Subcutaneous abdominal adipose tissue (tissue), 5 donors: ENCODE results near the gene RGS4.
"Not testable (repeated sequence)": the region's sequence is repeated elsewhere in the genome, so short reads cannot be mapped to it uniquely, and the experiment has no call there.

Experiments
- H3K27ac ChIP-seq: one replicate; pipeline ENCODE4 v1.7.0; 2013; ENCODE audit warnings: low read depth, mild to moderate bottlenecking, inconsistent platforms, low read length, moderate library complexity
- H3K27me3 ChIP-seq, 5 donors: one replicate each; pipeline ENCODE4 v1.7.0; 2013; ENCODE audit warnings: low read length in 5 of 5, inconsistent platforms in 1 of 5; ENCODE audit not compliant: control insufficient read depth in 5 of 5, insufficient read depth in 4 of 5
- H3K36me3 ChIP-seq, 5 donors: one replicate each; pipeline ENCODE4 v1.7.0; 2013; ENCODE audit warnings: low read length in 5 of 5; ENCODE audit not compliant: control insufficient read depth in 5 of 5, insufficient read depth in 5 of 5
- H3K4me1 ChIP-seq, 5 donors: one replicate each; pipeline ENCODE4 v1.7.0; 2013; ENCODE audit warnings: low read length in 5 of 5, mild to moderate bottlenecking in 3 of 5, moderate library complexity in 1 of 5; ENCODE audit not compliant: control insufficient read depth in 5 of 5, insufficient read depth in 5 of 5
- H3K4me3 ChIP-seq, 5 donors: one replicate each; pipeline ENCODE4 v1.7.0; 2013; ENCODE audit warnings: low read length in 5 of 5, low read depth in 1 of 5
- H3K9ac ChIP-seq, 5 donors: one replicate each; pipeline ENCODE4 v1.7.0; 2013; ENCODE audit warnings: low read length in 5 of 5, mild to moderate bottlenecking in 4 of 5, moderate library complexity in 3 of 5
- H3K9me3 ChIP-seq, 5 donors: one replicate each; pipeline ENCODE4 v1.7.0; 2013; ENCODE audit warnings: low read length in 5 of 5; ENCODE audit not compliant: control insufficient read depth in 5 of 5
- donor health status: healthy.
- donor health status: healthy.
- donor health status: healthy.
- donor health status: healthy.
- donor health status: healthy.

Gene RGS4

GRCh38 chr1:163076981-163077761, 8.0 kb downstream of the RGS4 start:
- peaks cover 0 to 2% (median 0%) of the 10 kb centered on the region in 5 donors for H3K36me3 ChIP-seq

GRCh38 chr1:163082971-163083370, 13.8 kb downstream of the RGS4 start:
- H3K9me3 ChIP-seq, result no peaks in the 10 kb centered on the region
- no peak overlapping the region for H3K9ac ChIP-seq
- H3K27ac ChIP-seq, result no peak overlapping the region
- H3K4me1 ChIP-seq, result peaks cover 0 to 32% (median 11%) of the 10 kb centered on the region in 5 donors
- H3K4me3 ChIP-seq, result peak overlapping the region in 2 of 5 donors; percentile 9 to 59
- H3K27me3 ChIP-seq, result no peaks in the 10 kb centered on the region
- no peaks in the 10 kb centered on the region for H3K36me3 ChIP-seq

More at GRCh38 chr1:163076981-163077761, 8.0 kb downstream of the RGS4 start:
- no peaks in the 10 kb centered on the region for H3K4me1 ChIP-seq
- H3K4me3 ChIP-seq, result no peak overlapping the region
- no peak overlapping the region for H3K9ac ChIP-seq
- no peak overlapping the region for H3K27ac ChIP-seq
- H3K27me3 ChIP-seq, result peaks cover 0 to 5% (median 3%) of the 10 kb centered on the region in 5 donors
- H3K9me3 ChIP-seq, result no peaks in the 10 kb centered on the region

- Histone ChIP-seq H3K27me3 (no peaks in the 10 kb centered on the region), H3K27ac (no peak overlapping the region), H3K36me3 (no peaks in the 10 kb centered on the region), H3K9ac (no peak overlapping the region), H3K4me3 (no peak overlapping the region), H3K9me3 (no peaks in the 10 kb centered on the region), H3K4me1 (peaks cover 0 to 32% (median 11%) of the 10 kb centered on the region in 5 donors)
These were observed 14.5 kb downstream of the RGS4 start for GRCh38 chr1:163083690-163084089.

- Histone ChIP-seq H3K27me3 (no peaks in the 10 kb centered on the region), H3K9me3 (no peaks in the 10 kb centered on the region), H3K4me1 (peaks cover 0 to 32% (median 11%) of the 10 kb centered on the region in 5 donors), H3K9ac (no peak overlapping the region), H3K4me3 (no peak overlapping the region), H3K27ac (no peak overlapping the region), H3K36me3 (no peaks in the 10 kb centered on the region)
These were observed 15.2 kb downstream of the RGS4 start for GRCh38 chr1:163084330-163084729.

GRCh38 chr1:163085041-163085903, 16.1 kb downstream of the RGS4 start:
- no peak overlapping the region for H3K9ac ChIP-seq
- no peaks in the 10 kb centered on the region for H3K27me3 ChIP-seq
- H3K36me3 ChIP-seq, result no peaks in the 10 kb centered on the region
- H3K9me3 ChIP-seq, result no peaks in the 10 kb centered on the region
- no peak overlapping the region for H3K4me3 ChIP-seq
- H3K4me1 ChIP-seq, result peaks cover 0 to 32% (median 11%) of the 10 kb centered on the region in 5 donors
- no peak overlapping the region for H3K27ac ChIP-seq

GRCh38 chr1:163085904-163086268, 16.7 kb downstream of the RGS4 start:
- H3K36me3 ChIP-seq, result no peaks in the 10 kb centered on the region
- no peaks in the 10 kb centered on the region for H3K9me3 ChIP-seq
- no peak overlapping the region for H3K9ac ChIP-seq
- H3K27ac ChIP-seq, result peak overlapping the region; percentile 9
- peaks cover 0 to 32% (median 11%) of the 10 kb centered on the region in 5 donors for H3K4me1 ChIP-seq
- no peak overlapping the region for H3K4me3 ChIP-seq
- no peaks in the 10 kb centered on the region for H3K27me3 ChIP-seq

- not testable (repeated sequence) for H3K9ac ChIP-seq, H3K27me3 ChIP-seq, H3K36me3 ChIP-seq, H3K4me3 ChIP-seq, H3K27ac ChIP-seq, H3K9me3 ChIP-seq
- H3K4me1 ChIP-seq, result peaks cover 0 to 13% (median 0%) of the 10 kb centered on the region in 5 donors
These were observed 20.0 kb downstream of the RGS4 start for GRCh38 chr1:163089117-163089516.

GRCh38 chr1:163090321-163090945, 21.3 kb downstream of the RGS4 start:
- Histone ChIP-seq H3K9me3 (no peaks in the 10 kb centered on the region), H3K4me3 (no peak overlapping the region), H3K27ac (no peak overlapping the region), H3K9ac (no peak overlapping the region), H3K36me3 (no peaks in the 10 kb centered on the region), H3K4me1 (peaks cover 0 to 7% (median 0%) of the 10 kb centered on the region in 5 donors), H3K27me3 (no peaks in the 10 kb centered on the region)

- no peak overlapping the region for H3K4me3 ChIP-seq
- no peak overlapping the region for H3K9ac ChIP-seq
- H3K27me3 ChIP-seq, result no peaks in the 10 kb centered on the region
- H3K27ac ChIP-seq, result no peak overlapping the region
- H3K9me3 ChIP-seq, result no peaks in the 10 kb centered on the region
- H3K36me3 ChIP-seq, result no peaks in the 10 kb centered on the region
- H3K4me1 ChIP-seq, result no peaks in the 10 kb centered on the region
These were observed 24.0 kb downstream of the RGS4 start for GRCh38 chr1:163093169-163093568.

- H3K9ac ChIP-seq, result no peak overlapping the region
- no peak overlapping the region for H3K27ac ChIP-seq
- H3K4me1 ChIP-seq, result no peaks in the 10 kb centered on the region
- H3K9me3 ChIP-seq, result no peaks in the 10 kb centered on the region
- no peak overlapping the region for H3K4me3 ChIP-seq
- H3K27me3 ChIP-seq, result no peaks in the 10 kb centered on the region
- H3K36me3 ChIP-seq, result no peaks in the 10 kb centered on the region
These were observed 24.4 kb downstream of the RGS4 start for GRCh38 chr1:163093579-163093978.
